HuH-7.5 (cell line): ENCODE results near the gene PGS1.
"Not testable (repeated sequence)": the region's sequence is repeated elsewhere in the genome, so short reads cannot be mapped to it uniquely, and the experiment has no call there.

Experiments
- DNase-seq: peaks from one replicate; pipeline ENCODE4 v3.0.0; 2011; ENCODE audit warnings: low spot score

PGS1 gene

DNA sequence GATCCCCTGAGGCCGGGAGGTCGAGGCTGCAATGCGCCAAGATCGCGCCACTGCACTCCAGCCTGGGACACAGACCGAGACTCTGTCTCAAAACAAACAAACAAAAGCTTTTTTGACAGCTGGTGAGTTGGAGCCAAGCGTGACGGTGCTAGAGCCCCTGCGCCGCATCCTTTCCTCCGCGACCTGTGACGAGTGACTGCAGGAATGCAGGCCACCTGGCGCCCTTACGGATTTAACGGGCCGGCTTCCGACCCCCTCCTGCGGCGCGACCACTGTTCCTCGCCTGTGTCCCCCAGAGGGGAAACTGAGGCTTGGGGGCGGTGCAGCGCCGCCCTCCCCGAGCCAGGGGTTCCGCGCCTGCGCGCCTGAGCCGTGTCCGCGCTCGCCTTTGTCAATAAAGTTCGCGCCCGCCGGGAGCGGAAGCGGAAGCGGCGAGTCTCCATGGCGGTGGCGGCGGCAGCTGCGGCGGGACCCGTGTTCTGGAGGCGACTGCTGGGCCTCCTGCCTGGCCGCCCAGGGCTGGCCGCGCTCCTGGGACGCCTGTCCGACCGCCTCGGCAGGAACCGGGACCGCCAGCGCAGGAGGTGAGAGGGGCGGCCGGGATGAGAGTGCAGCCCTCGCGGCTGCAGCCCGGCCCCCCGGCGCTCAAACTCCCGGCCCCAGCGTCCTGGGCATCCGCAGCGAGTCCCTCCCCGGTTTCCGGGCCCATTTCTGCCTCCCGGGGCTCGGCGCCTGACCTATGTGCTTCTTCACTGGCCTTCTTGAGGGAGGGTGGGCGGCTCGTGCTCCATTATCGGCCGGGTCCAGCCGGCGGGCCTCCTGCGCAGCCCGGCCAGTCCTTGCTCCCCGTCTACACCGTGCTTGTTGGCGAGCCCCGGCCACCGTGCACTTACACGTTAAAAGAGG lies at the start of gene PGS1:
TSS of gene PGS1 (plus strand) at position 425 of the 906 bp plus-strand sequence. CDS start at position 442, 17 bp downstream.
- peak; percentile 63 for DNase-seq

DNA sequence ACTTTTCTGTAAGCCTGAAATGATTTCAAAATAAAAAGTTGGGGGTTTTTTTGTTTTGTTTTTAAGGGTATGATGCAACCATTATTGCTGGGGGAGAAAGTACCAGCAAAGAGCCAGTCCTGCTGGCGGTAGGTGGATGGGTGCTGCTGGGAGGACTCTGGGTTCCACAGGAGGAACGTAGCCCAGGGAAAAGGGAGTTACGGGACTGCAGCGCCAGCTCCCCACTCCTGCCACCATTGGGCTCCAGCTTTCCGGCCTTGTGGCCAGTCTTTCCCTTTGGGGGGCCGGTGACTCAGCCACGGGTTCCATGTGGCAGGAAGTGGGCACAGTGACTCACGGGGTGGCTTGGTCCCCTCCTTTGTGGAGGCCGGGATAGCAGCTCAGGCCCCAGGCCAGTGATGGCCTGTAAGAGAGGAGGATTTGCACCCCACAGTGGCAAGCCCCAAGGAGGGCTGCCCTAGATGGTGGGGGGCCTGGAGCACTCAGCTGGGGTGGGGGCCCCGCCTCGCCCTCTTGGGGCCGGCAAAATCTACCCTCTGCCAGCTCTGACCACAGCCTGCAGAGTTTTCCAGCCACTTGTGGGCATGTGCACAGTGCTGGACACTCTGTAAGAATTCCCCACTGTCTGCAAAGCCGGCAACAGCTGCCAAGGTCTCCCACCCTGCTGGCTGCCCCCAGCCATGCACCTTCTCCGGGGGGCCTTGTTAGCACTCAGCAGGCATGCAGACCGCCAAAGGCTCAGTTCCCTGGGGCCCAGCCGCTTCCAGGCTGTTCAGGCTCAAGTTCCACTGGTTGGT lies 49.0 kb upstream of the PGS1 start:
- no peak for DNase-seq

DNA sequence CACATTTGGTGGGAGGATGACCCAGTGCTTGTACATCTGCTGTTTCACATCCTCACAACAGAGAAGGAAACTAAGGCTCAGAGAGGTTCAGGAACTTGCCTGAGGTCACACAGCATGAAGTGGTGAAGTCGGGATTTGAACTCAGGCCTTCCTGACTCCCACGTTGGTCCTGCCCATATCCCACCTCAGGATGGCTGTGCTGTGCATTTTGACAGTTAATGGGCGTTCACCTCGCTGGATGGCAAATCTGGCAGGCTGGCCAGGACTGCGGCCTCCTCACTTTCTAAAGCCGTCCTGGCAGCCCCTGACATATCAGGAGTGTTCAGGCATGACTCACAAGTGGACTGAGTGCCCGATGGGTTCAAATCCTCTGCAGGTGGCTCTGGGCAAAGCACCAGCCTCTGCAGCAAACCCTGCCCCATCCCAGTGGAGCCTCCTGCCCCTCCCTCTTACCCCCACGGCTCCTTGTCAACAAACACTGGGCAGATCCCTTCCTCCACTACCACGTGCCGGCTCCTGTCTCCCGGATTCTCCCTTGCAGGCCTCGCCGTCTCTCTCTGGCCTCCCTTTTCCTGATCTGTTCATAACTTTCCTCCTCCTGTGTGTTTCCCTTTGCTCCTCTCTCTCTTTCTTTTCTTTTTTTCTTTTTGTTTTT lies 47.8 kb upstream of the PGS1 start:
- no peak for DNase-seq

- DNase-seq: not testable (repeated sequence)
Observed at GRCh38 chr17:78331355-78331754, 47.1 kb upstream of the PGS1 start.

GRCh38 chr17:78332991-78333390 lies 45.5 kb upstream of the PGS1 start:
- no peak for DNase-seq

DNA sequence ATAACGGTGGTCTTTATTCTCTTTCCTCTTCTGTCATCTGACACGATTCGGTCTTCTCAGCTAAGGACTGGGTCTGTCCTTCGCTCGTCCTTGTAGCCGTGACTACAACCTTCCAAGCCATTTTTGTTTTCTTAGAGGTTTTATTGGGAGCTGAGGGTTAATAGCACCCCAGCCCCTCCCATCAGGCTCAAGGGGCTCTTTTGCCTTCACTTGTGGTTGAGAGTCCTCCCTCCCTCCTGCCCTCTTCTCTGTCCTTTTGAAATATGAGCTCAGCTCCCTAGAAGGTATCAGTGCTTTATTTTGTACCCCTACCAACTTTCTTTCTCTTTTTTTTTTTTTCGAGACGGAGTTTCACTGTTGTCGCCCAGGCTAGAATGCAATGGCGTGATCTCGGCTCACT lies 43.2 kb upstream of the PGS1 start:
- DNase-seq: no peak

GRCh38 chr17:78337244-78338109 lies 41.0 kb upstream of the PGS1 start:
- no peak for DNase-seq

DNA sequence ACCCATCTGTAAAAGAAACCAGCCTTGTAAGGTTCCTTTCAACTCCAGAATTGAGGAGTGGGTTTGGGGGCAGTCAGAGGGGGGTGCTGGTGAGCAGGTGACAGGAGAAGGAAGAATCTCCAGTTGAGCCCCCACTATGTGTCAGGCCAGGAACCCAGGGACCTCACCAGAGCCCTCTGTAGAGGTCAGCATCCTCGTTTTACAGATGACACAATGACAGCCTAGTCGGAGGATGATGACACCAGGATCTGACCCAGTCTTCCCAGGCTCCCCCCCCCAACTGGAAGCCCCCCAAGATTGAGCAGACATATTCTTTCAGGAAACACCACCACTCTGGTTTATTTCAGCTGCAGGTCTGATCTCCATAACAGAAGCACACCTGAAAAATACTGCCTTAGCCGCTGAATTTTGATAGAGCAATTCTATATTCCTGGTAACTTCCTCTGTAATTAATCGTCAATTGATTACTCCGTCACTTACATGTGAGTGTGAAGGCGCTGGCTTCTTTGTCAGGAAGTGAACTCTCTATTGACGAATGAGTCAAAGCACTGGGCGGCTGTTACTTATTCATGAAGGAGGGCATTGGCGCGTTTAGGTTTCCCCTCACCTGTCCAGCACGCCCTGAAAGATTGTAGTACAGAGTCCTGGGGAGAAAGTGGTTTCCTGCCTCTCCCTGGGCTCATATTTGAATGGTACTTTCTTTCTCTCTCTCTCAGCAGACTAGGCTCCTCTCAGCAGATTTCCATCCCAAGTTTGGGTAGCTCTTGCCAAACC lies 39.8 kb upstream of the PGS1 start:
- DNase-seq: no peak

DNA sequence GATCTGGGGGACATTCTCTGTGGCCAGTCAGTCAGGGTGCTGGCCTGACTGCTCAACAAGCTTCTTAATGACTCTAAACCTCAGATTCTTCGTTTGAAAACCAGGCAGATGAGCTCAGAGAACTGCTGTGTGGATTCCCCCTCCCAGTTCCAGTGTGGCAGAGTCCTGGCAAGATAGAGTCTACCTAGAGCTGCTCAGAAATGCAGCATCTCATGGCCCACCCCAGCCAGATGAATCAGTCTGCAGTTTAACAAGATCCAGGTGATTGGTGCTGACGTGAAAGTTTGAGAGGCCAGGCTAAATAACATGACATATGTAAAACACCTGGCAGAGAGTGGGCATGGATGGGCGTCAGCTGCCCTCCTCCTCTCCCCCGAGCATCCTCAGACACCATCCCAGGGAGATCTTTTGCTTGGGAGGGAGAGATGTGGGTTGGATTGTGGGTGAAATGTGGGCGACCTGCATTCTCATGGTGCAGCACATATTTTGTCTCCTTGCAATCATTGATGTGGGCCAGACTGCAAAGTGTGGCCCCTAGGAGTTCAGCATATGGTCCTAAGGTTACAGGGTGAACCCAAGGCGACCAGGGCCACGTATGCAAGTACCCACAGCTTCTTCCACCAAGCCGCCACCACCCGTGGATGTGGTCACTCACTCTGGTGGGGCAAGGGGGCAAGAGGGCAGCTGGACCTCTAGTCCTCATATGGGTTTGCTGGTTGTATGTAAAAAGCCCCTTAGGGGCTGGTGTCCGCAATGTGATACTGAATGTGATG lies 38.1 kb upstream of the PGS1 start:
- no peak for DNase-seq

DNA sequence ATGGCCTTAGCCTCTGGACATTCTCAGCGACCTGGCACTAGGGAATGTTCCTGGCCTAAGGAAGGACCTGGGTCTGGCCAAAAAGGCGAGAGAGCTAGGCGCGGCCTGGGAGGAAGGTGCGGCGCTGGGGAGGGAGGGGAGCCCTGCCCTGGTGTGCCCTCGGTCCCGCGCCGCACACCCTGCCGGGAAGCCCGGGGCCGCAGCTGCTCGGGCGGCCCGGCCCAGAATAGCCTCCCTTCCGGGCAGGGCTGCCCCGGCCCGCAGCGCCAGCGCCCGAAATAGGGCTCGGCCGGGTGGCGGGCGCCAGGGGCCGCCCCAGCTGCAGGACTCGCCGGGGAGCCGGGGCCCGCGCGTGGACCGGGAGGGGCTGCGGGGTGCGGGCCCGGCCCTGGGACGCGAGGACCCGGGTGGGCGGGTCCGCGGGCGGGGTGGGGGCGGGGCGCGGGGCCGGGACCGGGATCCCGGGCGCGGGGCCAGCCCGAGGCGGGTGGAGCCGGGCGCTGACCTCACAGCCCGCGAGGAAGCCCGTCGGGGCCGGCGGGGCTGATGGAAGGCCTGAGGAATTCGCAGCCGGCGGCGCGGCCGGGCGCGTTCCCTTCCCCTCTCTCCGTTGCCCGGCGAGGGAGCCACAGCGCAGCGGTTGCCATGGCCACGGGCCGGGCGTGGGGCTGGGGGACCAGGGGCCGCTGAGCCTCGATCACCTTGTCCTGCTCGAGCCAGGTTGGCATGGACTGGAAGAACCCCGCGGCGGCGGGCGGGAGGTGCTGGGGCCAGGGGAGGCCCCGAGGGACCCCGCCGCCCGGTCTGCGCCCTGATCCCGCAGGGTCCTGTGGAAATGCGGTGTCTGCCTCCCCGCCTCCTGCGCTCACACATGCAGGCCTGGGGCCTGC lies 36.6 kb upstream of the PGS1 start:
- DNase-seq: peak; percentile 71

DNA sequence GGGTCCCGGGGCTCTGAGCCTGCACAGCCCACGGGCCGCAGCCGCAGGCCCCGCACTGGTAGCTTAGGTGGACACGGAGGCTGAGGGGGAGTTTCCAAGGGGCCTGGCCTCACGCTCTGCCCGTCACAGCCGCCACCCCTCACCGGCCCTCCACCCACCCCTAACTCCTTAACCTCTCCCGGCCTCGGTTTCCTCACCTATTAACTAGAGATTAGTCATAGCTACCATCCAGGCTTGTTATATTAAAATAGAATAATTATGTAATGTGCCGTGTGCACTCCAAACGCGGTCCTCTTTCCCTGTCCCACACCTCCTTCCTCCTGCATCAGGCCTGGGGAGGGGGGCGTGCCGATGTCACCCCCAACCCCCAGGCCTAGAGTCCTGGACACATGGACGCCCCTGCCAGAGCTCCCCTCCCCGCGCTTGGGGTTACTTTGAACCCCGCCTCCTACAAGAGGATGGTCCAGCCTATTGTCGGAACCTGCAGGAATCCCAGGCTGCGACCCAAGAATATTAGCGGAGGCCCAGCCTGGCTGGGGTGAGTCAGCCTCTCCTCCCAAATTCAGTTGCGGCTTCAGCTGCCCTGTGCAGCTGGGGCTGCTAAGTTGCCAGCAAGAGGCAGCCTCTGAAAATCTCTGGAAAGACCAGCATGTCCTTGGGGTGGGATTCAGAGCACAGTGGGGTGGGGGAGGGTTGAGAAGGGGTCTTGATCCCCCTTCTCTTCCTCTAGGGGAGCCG lies 35.8 kb upstream of the PGS1 start:
- no peak for DNase-seq

DNA sequence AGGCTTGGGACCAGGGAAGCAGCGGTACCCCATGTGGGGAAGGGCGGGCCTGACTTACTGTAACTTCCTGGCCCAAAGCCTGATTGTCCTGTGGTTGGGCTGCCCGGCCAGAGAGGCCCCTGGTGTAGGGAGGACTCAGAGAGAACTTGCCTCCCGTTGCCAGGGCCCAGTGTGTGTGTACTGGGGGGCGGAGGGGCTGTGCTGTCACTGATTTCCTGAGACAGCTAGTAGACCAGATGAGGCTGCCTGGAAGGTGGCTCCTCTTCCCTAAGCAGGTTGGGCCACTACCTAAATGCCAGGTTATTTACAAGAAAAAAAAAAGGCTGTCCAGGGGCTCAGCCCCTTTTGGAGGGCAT lies 35.3 kb upstream of the PGS1 start:
- no peak for DNase-seq

GRCh38 chr17:78343543-78344201 lies 34.8 kb upstream of the PGS1 start:
- DNase-seq: no peak

- DNase-seq: no peak
Observed at GRCh38 chr17:78344666-78345065, 33.8 kb upstream of the PGS1 start.

- DNase-seq: no peak
Observed at GRCh38 chr17:78345172-78345571, 33.3 kb upstream of the PGS1 start.

- DNase-seq: no peak
Observed at GRCh38 chr17:78345791-78346494, 32.5 kb upstream of the PGS1 start.

- no peak for DNase-seq
Observed at GRCh38 chr17:78346605-78347250, 31.7 kb upstream of the PGS1 start.
